HCT116 (cell line): ENCODE results near the gene DRG2. TPM values are rescaled to one million over a fixed set of nuclear protein-coding genes. Genes with fewer than 3 reads are reported as not detected.

Experiments
- ATAC-seq: fragments of 200-7000 bp; cut with Tn5 transposase; 2 replicates; pipeline ENCODE4 v1.9.1; 2020; ENCODE audit warnings: mild to moderate bottlenecking, moderate library complexity
- BruUV-seq: library from RNA; stranded (reverse); fragments of 400-500 nt; replicated peaks from 2 replicates; lab custom pipeline; 2021; lab: Mats Ljungman, UMichigan
- CTCF ChIA-PET: fragments of 300-600 bp; sonication (Branson Sonifier 250); formaldehyde crosslinking; loops from one replicate; lab custom pipeline; 2021; ENCODE audit warnings: antibody characterized with exemption; lab: Charles Lee
- POLR2A ChIA-PET: fragments of 300-600, 350-600 bp; sonication (Branson Sonifier 250); formaldehyde crosslinking; loops from one replicate; lab custom pipeline; 2021; ENCODE audit warnings: antibody characterized with exemption; lab: Charles Lee
- RAD21 ChIA-PET, 2 experiments: fragments of 300-600 bp; sonication (Branson Sonifier 250); formaldehyde crosslinking; loops; one replicate each; lab custom pipeline; 2023; ENCODE audit warnings: low total read pairs in 2 of 2; ENCODE audit not compliant: uncharacterized antibody in 2 of 2, unreplicated experiment in 2 of 2, low non-redundant PET in 1 of 2; lab: Charles Lee
- DNase-seq: peaks from one replicate; pipeline ENCODE4 v3.0.0-alpha.2; 2010; ENCODE audit warnings: low read depth, low spot score
- H2AFZ ChIP-seq: fragments of 200-600 bp; shearing (Covaris generic), sonication (generic); 2 replicates; pipeline ENCODE4 v1.6.1; 2017; ENCODE audit warnings: low read depth, mixed run types, mixed read lengths, antibody characterized with exemption, low read length; ENCODE audit not compliant: poor library complexity, severe bottlenecking
- H3K27ac ChIP-seq: 2 replicates; pipeline ENCODE4 v1.5.1; 2012; ENCODE audit warnings: low read depth, low read length
- H3K27me3 ChIP-seq: fragments of 200-600 bp; sonication (generic); 2 replicates; pipeline ENCODE4 v1.6.1; 2016; ENCODE audit warnings: mixed run types, low read length, mixed read lengths; ENCODE audit not compliant: insufficient read depth
- H3K36me3 ChIP-seq, 2 experiments: fragments of 200-500 bp in 1 of 2; fragments of 200-600 bp in 1 of 2; sonication (Bioruptor generic) in 1 of 2; sonication (generic) in 1 of 2; 2 replicates each; pipeline versions ENCODE4 v1.5.1 to v1.6.1; 2014 to 2016; ENCODE audit warnings: low read length in 2 of 2, inconsistent platforms in 1 of 2, mixed read lengths in 1 of 2, mixed run types in 1 of 2; ENCODE audit not compliant: insufficient read depth in 2 of 2, control insufficient read depth in 1 of 2
- H3K4me1 ChIP-seq, 2 experiments: fragments of 200-600 bp in 1 of 2; sonication (generic) in 1 of 2; 2 replicates each; pipeline versions ENCODE4 v1.5.1 to v1.6.1; 2012 to 2017; ENCODE audit warnings: low read length in 2 of 2, inconsistent platforms in 1 of 2, mild to moderate bottlenecking in 1 of 2, mixed read lengths in 1 of 2, mixed run types in 1 of 2, moderate library complexity in 1 of 2; ENCODE audit not compliant: insufficient read depth in 2 of 2, control insufficient read depth in 1 of 2
- H3K4me2 ChIP-seq: fragments of 200-600 bp; sonication (generic); 2 replicates; pipeline ENCODE4 v1.6.1; 2017; ENCODE audit warnings: mixed run types, low read length, mixed read lengths
- H3K4me3 ChIP-seq, 2 experiments: fragments of 200-600 bp in 1 of 2; sonication (generic) in 1 of 2; replicated peaks in 1 of 2; 2 replicates each; pipeline ENCODE4 v1.5.1; 2011 to 2016; ENCODE audit warnings: low read length in 2 of 2, control low read depth in 1 of 2, low read depth in 1 of 2, mild to moderate bottlenecking in 1 of 2, mixed read lengths in 1 of 2, mixed run types in 1 of 2
- H3K79me2 ChIP-seq: fragments of 200-600 bp; sonication (generic); 2 replicates; pipeline ENCODE4 v1.6.1; 2017; ENCODE audit warnings: mild to moderate bottlenecking, mixed run types, low read length, moderate library complexity, mixed read lengths; ENCODE audit not compliant: insufficient read depth
- H3K9ac ChIP-seq: fragments of 200-600 bp; sonication (generic); 2 replicates; pipeline ENCODE4 v1.6.1; 2016; ENCODE audit warnings: low read length, mixed read lengths
- H3K9me2 ChIP-seq: fragments of 200-600 bp; sonication (generic), shearing (Covaris generic); 2 replicates; pipeline ENCODE4 v1.6.1; 2017; ENCODE audit warnings: mixed run types, mild to moderate bottlenecking, moderate library complexity; ENCODE audit not compliant: insufficient read depth
- H3K9me3 ChIP-seq, 2 experiments: fragments of 200-500 bp in 1 of 2; fragments of 200-600 bp in 1 of 2; sonication (Bioruptor generic) in 1 of 2; sonication (generic) in 1 of 2; 2 replicates each; pipeline ENCODE4 v1.6.1; 2014 to 2017; ENCODE audit warnings: low read length in 2 of 2, mixed read lengths in 2 of 2, inconsistent platforms in 1 of 2, low read depth in 1 of 2, mild to moderate bottlenecking in 1 of 2, mixed run types in 1 of 2, moderate library complexity in 1 of 2; ENCODE audit not compliant: control insufficient read depth in 1 of 2, insufficient read depth in 1 of 2
- H4K20me1 ChIP-seq: fragments of 200-600 bp; sonication (generic), shearing (Covaris generic); 2 replicates; pipeline ENCODE4 v1.6.1; 2017; ENCODE audit warnings: mixed run types, mild to moderate bottlenecking, moderate library complexity; ENCODE audit not compliant: insufficient read depth
- EGR1 ChIP-seq: IDR thresholded peaks from 2 replicates; pipeline ENCODE4 v1.6.1; 2012; ENCODE audit warnings: low read depth
- EZH2 ChIP-seq: fragments of 200-600 bp; sonication (generic); IDR thresholded peaks from 2 replicates; pipeline ENCODE4 v1.6.1; 2017; ENCODE audit warnings: antibody characterized with exemption, mixed run types
- EZH2phosphoT487 ChIP-seq: fragments of 200-600 bp; IDR thresholded peaks from 2 replicates; pipeline ENCODE4 v1.6.1; 2018; ENCODE audit warnings: antibody characterized with exemption, borderline replicate concordance
- JUND ChIP-seq: IDR thresholded peaks from 2 replicates; pipeline ENCODE4 v1.6.1; 2012
- POLR2A ChIP-seq: IDR thresholded peaks from 2 replicates; pipeline ENCODE4 v1.7.0; 2011; ENCODE audit warnings: borderline replicate concordance; ENCODE audit not compliant: insufficient read depth, insufficient read length; ENCODE audit errors: extremely low read depth
- POLR2AphosphoS5 ChIP-seq: IDR thresholded peaks from 2 replicates; pipeline ENCODE4 v1.6.1; 2011; ENCODE audit warnings: mild to moderate bottlenecking, low read depth, low read length, moderate library complexity
- RAD21 ChIP-seq: IDR thresholded peaks from 2 replicates; pipeline ENCODE4 v1.6.1; 2012; ENCODE audit warnings: low read depth, mild to moderate bottlenecking
- SP1 ChIP-seq: IDR thresholded peaks from 2 replicates; pipeline ENCODE4 v1.6.1; 2012; ENCODE audit warnings: low read depth
- SRF ChIP-seq: IDR thresholded peaks from 2 replicates; pipeline ENCODE4 v1.6.1; 2012; ENCODE audit warnings: low read depth
- TCF7L2 ChIP-seq: IDR thresholded peaks from 2 replicates; pipeline ENCODE4 v1.7.0; 2011; ENCODE audit warnings: borderline replicate concordance, inconsistent platforms; ENCODE audit not compliant: insufficient read depth, insufficient read length; ENCODE audit errors: extremely low read depth
- YY1 ChIP-seq: IDR thresholded peaks from 2 replicates; pipeline ENCODE4 v1.6.1; 2011; ENCODE audit warnings: low read length, low read depth, moderate library complexity, mild to moderate bottlenecking; ENCODE audit not compliant: insufficient replicate concordance; ENCODE audit errors: extremely low read depth
- ZFX ChIP-seq: fragments of 450-650 bp; IDR thresholded peaks from 2 replicates; pipeline ENCODE4 v1.6.1; 2017
- ZNF274 ChIP-seq: fragments of 200-500 bp; sonication (Bioruptor generic); IDR thresholded peaks from 2 replicates; pipeline ENCODE4 v1.6.1; 2014; ENCODE audit warnings: mild to moderate bottlenecking, low read depth, low read length, inconsistent platforms
- intact Hi-C: fragments of 100-400 bp; cut with micrococcal nuclease; formaldehyde crosslinking; loops from 2 replicates; pipeline ENCODE4 v1.10.0; 2022
- total RNA-seq: library from RNA; stranded (reverse); gene quantifications from one replicate; pipeline ENCODE4 v1.2.1, GENCODE V29; 2021; ENCODE audit not compliant: unreplicated experiment
- TF ChIP-seq, protein P1 (sequence below): IDR thresholded peaks from 2 replicates; pipeline ENCODE4 v1.6.1; 2012
- TF ChIP-seq, protein P2 (sequence below): IDR thresholded peaks from 2 replicates; pipeline ENCODE4 v1.6.1; 2011; ENCODE audit warnings: mild to moderate bottlenecking, low read length, moderate library complexity; ENCODE audit not compliant: insufficient replicate concordance; ENCODE audit errors: extremely low read depth

DRG2 gene
- total RNA-seq, 1 experiment from 2014 or later = 41.0 TPM

DNA sequence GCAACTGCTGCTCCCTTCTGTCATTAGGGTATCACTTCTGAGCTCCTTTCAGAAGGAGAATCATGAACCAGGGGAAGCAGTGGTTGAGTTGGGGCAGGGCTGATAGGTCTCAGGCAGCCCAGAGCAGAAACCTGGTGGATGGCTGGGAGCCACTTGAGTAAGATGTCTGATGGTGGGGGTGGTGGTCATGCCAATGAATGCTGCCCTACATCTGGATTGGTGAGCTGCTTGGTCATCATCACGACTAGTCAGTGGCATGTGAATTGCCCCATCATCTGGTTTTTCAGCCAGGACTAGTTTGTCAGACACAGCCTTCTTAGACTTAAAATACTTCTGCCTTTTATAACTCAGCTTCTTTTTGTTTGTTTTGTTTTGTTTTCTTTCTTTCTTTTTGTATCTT is 46.0 kb upstream of the DRG2 start:
- ATAC-seq (no peak), DNase-seq (no peak)
- H3K9me2 ChIP-seq = no peaks in the 10 kb centered on the region
- TF ChIP-seq RAD21 (no peak), ZFX (no peak), SRF (no peak), EZH2 (no peak), ZNF274 (no peak), EGR1 (no peak), TCF7L2 (no peak), EZH2phosphoT487 (no peak), SP1 (no peak), YY1 (no peak), POLR2AphosphoS5 (no peak), POLR2A (no peak), JUND (no peak)
- TF ChIP-seq, protein P1, sequence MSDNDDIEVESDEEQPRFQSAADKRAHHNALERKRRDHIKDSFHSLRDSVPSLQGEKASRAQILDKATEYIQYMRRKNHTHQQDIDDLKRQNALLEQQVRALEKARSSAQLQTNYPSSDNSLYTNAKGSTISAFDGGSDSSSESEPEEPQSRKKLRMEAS = no peak
- TF ChIP-seq, protein P2, sequence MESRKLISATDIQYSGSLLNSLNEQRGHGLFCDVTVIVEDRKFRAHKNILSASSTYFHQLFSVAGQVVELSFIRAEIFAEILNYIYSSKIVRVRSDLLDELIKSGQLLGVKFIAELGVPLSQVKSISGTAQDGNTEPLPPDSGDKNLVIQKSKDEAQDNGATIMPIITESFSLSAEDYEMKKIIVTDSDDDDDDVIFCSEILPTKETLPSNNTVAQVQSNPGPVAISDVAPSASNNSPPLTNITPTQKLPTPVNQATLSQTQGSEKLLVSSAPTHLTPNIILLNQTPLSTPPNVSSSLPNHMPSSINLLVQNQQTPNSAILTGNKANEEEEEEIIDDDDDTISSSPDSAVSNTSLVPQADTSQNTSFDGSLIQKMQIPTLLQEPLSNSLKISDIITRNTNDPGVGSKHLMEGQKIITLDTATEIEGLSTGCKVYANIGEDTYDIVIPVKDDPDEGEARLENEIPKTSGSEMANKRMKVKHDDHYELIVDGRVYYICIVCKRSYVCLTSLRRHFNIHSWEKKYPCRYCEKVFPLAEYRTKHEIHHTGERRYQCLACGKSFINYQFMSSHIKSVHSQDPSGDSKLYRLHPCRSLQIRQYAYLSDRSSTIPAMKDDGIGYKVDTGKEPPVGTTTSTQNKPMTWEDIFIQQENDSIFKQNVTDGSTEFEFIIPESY = no peak
- POLR2A ChIA-PET = no interaction called here
- peaks cover 22% of the 10 kb centered on the region for H3K79me2 ChIP-seq
- no peaks in the 10 kb centered on the region for H3K9me3 ChIP-seq
- H3K27ac ChIP-seq = no peak overlapping the region
- intact Hi-C loops = no loop called here
- RAD21 ChIA-PET = no interaction called here
- 0 out of 4 replicates have a peak, but pooled peaks cover 0 to 3% of the 10 kb centered on the region in 2 experiments for H3K36me3 ChIP-seq
- H3K4me1 ChIP-seq = peaks cover 6 to 21% of the 10 kb centered on the region in 2 experiments; a peak in 3 of 4 replicates
- H3K4me3 ChIP-seq = no peak overlapping the region
- H3K9ac ChIP-seq = no peak overlapping the region
- no peaks in the 10 kb centered on the region for H3K27me3 ChIP-seq
- H4K20me1 ChIP-seq = no peaks in the 10 kb centered on the region
- H2AFZ ChIP-seq = no peak overlapping the region
- H3K4me2 ChIP-seq = no peak overlapping the region
- CTCF ChIA-PET = no interaction called here
- no TSS peak for BruUV-seq
